ENCODE measurements around the gene MYMK.
"Not testable (repeated sequence)": the region's sequence is repeated elsewhere in the genome, so short reads cannot be mapped to it uniquely, and the experiment has no call there.

Gene MYMK, protein sequence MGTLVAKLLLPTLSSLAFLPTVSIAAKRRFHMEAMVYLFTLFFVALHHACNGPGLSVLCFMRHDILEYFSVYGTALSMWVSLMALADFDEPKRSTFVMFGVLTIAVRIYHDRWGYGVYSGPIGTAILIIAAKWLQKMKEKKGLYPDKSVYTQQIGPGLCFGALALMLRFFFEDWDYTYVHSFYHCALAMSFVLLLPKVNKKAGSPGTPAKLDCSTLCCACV

DNA sequence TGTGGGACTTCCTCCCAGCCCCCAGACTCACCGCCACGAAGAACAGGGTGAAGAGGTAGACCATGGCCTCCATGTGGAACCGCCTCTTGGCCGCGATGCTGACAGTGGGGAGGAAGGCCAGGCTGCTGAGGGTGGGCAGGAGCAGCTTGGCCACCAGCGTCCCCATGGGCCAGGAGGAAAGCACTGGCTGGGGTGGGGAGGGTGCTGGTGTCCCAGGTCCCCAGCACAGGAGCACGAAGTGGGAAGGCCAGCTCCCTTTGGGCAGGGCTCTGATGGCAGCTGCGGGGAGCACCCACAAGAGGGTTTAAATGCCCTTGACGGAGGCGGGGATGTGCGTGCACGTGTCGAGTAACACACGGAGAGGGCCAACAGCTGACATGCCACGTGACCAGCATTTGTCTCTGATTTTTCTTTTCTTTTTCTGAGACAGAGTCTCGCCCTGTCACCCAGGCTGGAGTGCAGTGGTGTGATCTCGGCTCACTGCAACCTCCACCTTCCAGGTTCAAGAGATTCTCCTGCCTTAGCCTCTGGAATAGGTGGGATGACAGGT is at the start of gene MYMK:
TSS of gene MYMK (minus strand) at position 281 of the 550 bp plus-strand sequence. CDS start at position 166, 115 bp downstream.
- no peak for DNase-seq

DNA sequence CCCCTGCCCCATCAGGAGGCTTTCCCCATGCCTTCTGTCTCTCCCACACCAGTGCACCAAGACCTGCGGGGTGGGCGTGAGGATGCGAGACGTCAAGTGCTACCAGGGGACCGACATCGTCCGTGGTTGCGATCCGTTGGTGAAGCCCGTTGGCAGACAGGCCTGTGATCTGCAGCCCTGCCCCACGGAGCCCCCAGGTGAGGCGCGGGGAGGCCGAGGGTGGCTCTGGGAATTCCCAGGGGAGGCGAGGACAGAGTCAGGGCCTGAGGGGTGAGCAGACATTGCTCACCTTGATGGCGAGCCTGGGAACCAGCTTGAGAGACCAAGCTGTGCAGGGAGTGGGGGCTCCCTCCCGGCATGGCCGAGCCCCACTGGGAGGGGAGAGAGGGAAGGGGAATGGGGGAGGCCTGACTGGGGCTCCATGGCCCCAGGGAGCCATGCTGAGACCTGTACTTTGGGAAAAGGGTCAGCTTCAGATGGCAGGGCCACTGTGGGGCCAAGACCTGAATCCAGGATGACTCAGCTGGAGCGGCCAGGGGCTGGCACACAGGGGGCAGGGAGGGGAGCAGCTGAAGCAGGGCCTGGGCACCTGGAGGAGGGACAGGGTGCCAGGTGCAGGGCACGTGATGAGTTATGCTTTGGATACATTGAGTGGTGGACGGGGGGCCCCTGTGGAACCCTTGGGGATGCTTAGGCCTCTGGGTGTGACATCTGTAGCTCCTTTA is 49.2 kb upstream of the MYMK start:
- no peak for DNase-seq

DNA sequence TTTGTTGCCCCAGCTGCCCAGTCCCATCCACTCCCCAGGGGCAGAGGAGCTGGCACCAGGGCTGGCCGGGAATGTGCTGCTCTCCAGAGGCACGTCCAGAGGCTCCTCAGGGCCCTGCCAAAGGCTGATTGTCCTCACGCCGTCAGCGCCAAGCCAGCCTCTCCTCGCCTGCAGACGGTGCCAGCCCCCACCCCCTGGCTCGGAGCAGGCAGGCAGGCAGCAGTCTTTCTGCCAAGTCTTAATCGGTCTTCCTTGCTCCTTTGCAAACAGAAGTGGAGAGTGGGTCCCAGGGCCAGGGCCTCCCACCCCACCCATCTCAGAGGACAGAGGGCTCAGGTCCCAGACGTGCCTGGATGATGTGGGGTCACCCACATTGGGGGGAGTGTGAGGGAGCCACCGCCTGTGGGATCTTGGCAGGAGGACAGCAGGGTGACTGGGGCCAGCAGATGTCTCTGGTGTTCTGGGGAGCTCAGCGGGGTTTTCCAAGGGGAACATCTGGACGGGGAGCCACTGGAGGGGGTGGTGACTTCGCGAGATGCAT is 48.1 kb upstream of the MYMK start:
- peak; percentile 54 for DNase-seq

GRCh38 chr9:133571896-133572595 is 47.3 kb upstream of the MYMK start:
- no peak for DNase-seq

GRCh38 chr9:133571391-133571890 is 46.7 kb upstream of the MYMK start:
- DNase-seq = no peak

DNA sequence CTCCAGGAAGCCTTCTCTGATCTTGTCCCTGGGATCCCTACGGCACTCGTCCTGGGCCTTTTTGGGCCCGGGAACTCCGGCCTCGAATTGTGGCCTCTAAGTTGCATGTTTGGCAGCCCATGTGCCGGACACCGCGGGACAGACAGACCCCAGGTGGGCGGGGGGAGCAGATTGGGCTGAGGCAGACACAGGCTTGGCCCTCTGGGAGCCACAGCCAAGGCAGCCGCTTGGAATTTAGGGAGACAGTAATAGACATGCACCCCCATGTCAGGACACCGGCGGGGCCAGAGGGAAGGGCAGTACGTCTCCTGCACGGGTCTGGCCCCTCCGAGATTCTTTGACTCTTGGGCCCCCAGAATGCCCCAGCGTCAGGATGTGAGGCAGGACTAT is 45.9 kb upstream of the MYMK start:
- no peak for DNase-seq

DNA sequence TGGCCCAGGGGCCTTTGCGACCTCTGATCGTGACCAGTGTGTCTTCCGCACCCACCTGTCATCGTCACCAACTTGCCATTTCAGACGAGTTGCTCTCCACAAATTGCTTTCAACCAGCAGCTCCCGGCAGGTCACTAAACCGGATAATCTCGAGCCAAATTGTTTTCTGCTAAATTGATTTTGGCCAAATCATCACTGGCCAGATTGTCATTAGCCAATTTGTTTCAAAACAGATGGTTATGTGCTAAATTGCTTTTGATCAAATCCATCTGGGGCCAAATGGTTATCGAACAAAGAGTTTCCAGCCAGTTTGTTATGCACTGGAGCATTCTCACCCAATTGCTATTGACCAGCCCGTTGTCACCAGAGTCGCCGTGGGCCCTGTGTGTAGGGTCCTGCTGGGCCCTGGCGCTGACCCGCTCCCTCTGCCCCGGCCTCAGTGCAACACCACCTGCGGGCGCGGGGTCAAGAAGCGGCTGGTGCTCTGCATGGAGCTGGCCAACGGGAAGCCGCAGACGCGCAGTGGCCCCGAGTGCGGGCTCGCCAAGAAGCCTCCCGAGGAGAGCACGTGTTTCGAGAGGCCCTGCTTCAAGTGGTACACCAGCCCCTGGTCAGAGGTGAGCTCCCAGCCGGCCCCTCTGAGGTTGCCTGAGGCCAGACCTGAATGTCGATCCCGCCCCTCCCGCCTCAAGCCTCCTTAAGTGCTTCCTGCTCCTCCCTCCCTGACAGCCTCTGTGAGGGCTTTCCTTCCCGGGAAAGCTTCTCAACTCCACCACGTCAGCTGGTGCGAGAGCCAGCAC is 45.3 kb upstream of the MYMK start:
- DNase-seq = no peak

DNA sequence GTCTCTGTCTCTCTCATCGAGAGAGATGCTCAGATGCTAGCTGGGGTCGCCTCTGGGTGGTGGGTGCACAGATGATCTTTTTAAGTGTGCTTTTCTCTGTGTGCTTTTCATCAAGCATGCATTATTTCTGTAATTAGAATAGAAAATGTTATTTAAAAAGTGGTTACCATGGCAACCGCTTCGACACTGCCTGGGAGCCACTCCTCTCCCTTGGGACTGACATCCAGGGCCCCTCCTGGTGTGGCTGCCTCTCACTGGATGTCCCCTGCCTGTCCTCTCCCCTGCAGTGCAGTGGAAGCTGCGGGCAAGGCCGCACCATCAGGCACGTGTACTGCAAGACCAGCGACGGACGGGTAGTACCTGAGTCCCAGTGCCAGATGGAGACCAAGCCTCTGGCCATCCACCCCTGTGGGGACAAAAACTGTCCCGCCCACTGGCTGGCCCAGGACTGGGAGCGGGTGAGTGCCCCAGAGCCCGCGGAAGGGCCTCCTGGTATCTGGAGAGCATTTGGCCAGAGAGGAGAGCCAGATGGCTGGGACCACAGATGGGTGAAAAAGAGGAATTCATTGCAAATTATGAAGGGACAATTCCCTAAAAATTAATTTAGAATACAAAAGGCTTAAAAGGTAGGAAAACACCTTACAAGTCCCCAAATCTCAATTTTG is 44.5 kb upstream of the MYMK start:
- no peak for DNase-seq

GRCh38 chr9:133568186-133568585 is 43.4 kb upstream of the MYMK start:
- DNase-seq = no peak

DNA sequence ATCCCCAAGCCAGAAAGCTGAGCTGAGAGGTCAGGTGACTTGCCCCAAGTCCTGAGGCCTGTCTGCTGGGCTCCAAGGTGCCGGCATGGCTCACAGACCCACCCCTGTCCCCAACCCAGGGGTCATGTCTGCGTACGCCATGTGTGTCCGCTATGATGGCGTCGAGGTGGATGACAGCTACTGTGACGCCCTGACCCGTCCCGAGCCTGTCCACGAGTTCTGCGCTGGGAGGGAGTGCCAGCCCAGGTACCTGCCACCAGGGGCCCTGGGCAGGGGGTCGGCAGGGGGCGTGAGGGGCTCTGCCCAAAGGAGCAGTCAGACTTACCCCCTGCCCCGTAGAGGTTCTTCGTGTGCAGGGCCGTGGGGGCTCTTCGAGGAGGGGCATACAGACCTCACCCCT is 42.1 kb upstream of the MYMK start:
- no peak for DNase-seq

DNA sequence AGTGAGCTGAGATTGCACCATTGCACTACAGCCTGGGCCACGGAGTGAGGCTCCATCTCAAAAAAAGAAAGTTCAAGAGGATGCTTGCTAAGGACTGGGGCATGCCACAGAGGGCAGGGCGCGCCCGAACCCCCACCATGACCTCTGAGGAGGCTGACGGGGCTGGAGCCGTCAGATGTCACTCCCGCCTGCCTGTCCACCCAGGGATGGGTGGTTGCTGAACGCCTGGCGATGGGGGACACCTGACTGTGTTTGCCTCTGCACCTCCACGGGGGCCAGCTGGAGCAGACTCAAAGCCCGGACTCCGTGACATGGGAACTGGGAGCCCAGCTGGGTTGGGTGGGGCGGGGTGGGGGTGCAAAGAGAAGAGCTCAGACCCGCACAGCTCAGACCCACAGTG is 41.6 kb upstream of the MYMK start:
- DNase-seq = no peak

- DNase-seq = no peak
These were observed 39.8 kb upstream of the MYMK start for GRCh38 chr9:133564451-133565116.

GRCh38 chr9:133563814-133564213 is 39.1 kb upstream of the MYMK start:
- DNase-seq = not testable (repeated sequence)

DNA sequence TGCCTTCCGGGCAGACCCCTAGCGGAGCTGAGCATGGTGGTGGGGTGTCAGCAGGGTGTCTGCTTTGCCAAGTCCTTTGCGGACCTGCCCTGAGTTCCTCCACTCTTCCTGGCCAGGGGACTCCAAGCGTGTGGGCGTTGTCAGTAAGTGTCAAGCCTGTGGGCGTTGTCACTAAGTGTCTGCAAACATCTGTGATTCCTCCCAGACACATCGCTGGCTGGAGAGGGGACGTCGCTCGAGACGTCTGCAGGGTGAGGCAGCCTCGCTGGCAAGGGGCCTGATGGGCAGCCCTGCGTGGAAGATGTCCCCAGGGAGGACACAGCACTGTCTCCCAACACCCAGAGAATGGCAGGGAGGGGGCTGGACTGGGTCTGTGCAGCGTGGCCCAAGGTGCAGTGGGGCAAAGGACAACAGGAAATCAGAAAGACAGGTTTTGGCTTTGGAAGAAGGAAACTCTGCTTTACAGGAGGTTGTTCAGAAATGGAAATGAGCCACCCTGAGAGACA is 38.6 kb upstream of the MYMK start:
- DNase-seq = no peak

DNA sequence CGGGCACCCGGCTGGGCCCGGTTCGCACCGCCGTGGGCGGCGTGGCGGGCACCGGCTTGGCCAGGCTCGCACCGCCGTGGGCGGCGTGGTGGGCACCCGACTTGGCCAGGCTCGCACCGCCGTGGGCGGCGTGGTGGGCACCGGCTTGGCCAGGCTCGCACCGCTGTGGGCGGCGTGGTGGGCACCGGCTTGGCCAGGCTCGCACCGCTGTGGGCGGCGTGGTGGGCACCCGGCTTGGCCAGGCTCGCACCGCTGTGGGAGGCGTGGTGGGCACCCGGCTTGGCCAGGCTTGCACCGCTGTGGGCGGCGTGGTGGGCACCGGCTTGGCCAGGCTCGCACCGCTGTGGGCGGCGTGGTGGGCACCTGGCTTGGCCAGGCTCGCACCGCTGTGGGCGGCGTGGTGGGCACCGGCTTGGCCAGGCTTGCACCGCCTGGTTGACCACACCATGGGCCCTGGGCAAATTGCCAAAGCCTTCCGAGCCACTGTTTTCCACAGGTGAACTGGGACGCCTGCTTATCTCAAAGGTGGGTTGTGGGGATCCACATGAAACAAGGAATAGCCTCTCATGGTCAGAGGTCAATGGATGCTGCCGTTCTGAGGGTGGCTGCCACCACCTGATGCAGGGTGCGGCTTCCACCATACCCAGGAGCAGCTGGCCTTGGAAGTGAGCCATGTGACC is 38.0 kb upstream of the MYMK start:
- no peak for DNase-seq

DNA sequence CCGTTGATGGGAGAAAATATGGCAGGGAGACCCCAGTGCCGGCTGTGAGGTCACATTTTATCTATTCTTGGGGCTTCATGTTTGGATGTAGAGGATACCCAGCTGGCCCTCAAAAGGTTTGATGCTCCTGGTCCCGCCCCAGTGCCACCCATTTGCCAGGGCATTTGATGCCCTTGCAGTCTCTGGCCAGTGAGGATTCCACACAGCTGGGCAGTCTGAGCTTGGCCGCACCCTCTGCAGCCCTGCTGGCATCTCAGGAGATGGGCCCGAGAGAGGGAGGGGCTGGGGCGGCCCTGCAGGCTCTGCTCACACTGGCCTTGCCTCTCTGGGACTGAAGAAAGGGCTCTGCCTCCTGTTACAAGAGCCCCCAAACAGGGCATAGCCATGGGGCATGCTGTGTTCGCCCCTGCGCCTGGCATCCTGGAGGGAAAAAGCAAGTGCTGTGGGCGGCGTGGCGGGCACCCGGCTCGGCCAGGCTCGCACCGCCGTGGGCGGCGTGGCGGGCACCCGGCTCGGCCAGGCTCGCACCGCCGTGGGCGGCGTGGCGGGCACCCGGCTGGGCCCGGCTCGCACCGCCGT is 37.3 kb upstream of the MYMK start:
- no peak for DNase-seq

DNA sequence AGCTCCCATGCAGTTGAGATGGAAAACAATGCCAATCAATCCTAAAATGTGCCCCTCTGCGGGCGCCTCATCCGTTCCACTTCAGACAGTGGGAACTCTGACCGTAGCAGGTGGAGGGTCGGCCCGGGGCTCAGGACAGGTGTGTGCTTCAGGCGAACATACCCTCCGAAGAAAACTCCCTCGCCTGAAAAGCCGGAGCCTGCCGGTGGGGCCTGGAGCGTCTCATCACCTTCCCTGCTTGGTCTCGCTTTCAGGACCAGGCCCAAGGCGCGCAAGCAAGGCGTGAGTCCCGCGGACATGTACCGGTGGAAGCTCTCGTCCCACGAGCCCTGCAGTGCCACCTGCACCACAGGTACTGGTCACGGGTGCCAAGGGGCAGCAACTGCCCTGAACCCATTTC is 36.2 kb upstream of the MYMK start:
- DNase-seq = no peak

DNA sequence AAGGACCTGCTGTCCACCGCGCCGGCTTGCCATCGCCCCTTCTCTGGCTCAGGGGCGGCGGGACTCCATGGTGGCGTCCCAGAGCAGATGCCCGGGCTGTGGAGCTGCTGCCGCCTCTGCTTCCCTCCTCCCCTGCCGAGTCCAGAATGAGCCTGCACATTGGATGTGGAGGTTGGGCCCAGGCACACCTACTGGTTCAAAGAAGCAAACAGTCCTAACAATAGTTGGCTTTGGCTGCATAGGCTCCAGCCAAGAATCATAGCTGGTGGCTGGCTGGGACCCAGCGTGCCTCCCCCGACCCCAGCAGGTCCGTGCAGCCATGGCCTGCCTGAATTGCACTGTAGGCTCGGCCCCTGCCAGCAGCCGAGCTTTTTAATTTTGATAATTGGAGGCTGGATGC is 35.6 kb upstream of the MYMK start:
- no peak for DNase-seq

DNA sequence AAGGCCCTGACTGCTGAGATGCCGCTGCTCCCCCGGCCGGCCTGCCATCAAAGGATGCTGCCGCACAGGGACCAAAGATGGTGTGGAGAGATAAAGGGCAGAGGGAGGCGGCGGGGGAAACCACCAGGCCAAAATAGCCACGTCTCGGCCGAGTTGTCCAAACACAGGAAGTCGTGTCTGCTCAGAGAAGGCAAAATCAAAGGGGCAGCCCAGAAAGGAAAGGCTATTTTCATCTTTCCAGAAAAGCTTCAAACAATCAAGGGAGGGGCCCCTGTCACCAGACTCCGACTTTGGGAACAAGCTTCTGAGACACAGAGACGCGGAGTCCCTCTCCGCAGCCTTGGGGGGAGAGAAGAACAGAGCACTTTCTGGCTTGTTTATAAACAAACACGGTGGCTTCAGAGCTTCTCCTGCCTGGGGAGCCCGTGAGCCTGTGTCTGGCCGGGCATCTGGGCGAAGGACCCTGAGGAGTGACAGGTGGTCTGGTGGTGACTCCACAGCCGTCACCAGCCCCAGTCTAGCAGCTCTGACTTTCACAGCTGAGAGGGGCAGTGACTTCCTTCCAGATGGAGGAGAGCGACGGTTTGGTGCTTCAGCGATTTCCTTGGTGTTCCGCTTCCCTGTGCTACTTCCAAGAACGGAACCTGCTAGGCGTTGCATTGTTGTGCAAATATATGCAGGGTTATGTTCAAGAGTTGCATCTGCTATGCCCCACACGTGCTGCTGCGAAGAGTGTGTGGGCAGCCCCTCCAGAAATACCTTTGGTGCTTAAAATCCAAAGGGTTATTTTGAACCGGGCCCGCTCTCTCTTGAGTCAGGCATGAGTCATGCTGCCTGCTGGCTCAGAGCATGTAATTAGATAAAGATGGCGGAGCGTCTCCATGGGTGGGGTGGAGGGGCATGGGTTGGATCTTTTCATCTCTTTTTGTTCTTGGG is 33.7 kb upstream of the MYMK start:
- no peak for DNase-seq
